ENCODE results near the gene RFTN2. TPM values are rescaled to one million over a fixed set of nuclear protein-coding genes. Genes with fewer than 3 reads are reported as not detected.

The RFTN2 gene
- polyA plus RNA-seq, 1 donor (not counting 4 experiments of a cell fraction or from before 2014, with no cell fraction given): 0.37 TPM

DNA sequence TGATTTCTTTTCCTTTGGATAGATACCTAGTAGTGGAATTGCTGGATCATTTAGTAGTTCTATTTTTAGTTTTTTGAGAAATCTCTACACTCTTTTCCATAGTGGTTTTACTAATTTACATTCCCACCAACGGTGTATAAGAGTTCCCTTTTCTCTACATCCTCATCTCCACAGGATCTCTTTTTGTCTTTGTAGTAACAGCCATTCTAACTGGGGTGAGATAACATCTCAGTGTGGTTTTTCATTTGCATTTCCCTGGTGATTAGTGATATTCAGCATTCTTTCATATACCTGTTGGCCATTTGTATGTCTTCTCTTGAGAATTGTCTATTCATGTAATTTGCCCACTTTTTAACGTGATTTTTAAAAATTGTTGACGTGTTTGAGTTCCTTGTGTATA, 13.8 kb downstream of the RFTN2 start:
- no peaks in the 10 kb centered on the region for H3K79me2 ChIP-seq (ENCODE audit: control insufficient read depth, insufficient read depth, low read length)
- H4K20me1 ChIP-seq (ENCODE audit: control insufficient read depth, extremely low read depth, insufficient read depth, low read length): no peaks in the 10 kb centered on the region
- H3K27ac ChIP-seq (ENCODE audit: control insufficient read depth, insufficient read depth, low read length): no peak overlapping the region
- DNase-seq (ENCODE audit: low read depth, low spot score) (no peak), FAIRE-seq (no peak)
- no peaks in the 10 kb centered on the region for H3K9me3 ChIP-seq (ENCODE audit: control insufficient read depth, low read depth, low read length)
- H3K9me1 ChIP-seq (ENCODE audit: control insufficient read depth, extremely low read depth, insufficient read depth, low read length): no peaks in the 10 kb centered on the region
- no peak overlapping the region for H3K4me3 ChIP-seq (ENCODE audit: control insufficient read depth in 2 of 3, extremely low read depth in 1 of 3, insufficient read depth in 2 of 3, low read depth in 1 of 3, low read length in 3 of 3)
- TF ChIP-seq, protein P1, sequence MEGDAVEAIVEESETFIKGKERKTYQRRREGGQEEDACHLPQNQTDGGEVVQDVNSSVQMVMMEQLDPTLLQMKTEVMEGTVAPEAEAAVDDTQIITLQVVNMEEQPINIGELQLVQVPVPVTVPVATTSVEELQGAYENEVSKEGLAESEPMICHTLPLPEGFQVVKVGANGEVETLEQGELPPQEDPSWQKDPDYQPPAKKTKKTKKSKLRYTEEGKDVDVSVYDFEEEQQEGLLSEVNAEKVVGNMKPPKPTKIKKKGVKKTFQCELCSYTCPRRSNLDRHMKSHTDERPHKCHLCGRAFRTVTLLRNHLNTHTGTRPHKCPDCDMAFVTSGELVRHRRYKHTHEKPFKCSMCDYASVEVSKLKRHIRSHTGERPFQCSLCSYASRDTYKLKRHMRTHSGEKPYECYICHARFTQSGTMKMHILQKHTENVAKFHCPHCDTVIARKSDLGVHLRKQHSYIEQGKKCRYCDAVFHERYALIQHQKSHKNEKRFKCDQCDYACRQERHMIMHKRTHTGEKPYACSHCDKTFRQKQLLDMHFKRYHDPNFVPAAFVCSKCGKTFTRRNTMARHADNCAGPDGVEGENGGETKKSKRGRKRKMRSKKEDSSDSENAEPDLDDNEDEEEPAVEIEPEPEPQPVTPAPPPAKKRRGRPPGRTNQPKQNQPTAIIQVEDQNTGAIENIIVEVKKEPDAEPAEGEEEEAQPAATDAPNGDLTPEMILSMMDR (optimal IDR thresholded peaks at IDR 0.05 in 1 of 3, IDR thresholded peaks at IDR 0.05 in 1 of 3, conservative IDR thresholded peaks at IDR 0.05 in 1 of 3; ENCODE audit: extremely low read depth in 1 of 3, insufficient read depth in 2 of 3, low read length in 3 of 3): no peak
- TF ChIP-seq EZH2 (IDR thresholded peaks at IDR 0.05; ENCODE audit: low read length): no peak
- dilution Hi-C loops (cut with MboI; ENCODE audit: extremely low pct_ligation_motif_present, low sequenced_read_pairs): no loop called here
- no peak overlapping the region for H2AFZ ChIP-seq (ENCODE audit: control insufficient read depth, low read length)
- H3K4me1 ChIP-seq (ENCODE audit: control insufficient read depth, extremely low read depth, insufficient read depth, low read length): no peaks in the 10 kb centered on the region
- H3K36me3 ChIP-seq (ENCODE audit: control insufficient read depth in 2 of 2, extremely low read depth in 1 of 2, insufficient read depth in 2 of 2, low read length in 2 of 2): no peaks in the 10 kb centered on the region
- no peak overlapping the region for H3K4me2 ChIP-seq (ENCODE audit: control insufficient read depth, extremely low read depth, insufficient read depth, low read depth, low read length)
- no peaks in the 10 kb centered on the region for H3K27me3 ChIP-seq (ENCODE audit: control insufficient read depth, extremely low read depth, insufficient read depth, low read length)
- H3K9ac ChIP-seq (ENCODE audit: control insufficient read depth, extremely low read depth, insufficient read depth, low read length): no peak overlapping the region

DNA sequence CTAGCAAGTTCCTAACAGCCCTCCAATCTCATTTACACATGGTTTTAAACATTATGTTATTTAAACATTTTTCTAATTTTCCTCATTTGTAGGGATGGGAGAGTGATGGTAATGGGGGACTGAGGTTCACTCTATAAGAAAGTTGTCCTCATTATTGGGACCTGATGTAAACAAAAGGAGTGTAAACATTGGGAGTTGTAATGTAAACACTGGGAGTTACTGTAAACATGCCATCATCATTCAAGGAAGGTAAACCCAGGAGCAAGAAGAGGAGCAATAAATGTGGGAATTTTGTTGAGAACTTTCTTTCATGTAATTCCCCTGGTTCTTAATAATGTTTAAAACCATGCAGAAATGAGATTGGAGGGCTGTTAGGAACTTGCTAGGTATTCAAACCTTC, 17.8 kb downstream of the RFTN2 start:
- no peak overlapping the region for H3K27ac ChIP-seq (ENCODE audit: control insufficient read depth, insufficient read depth, low read length)
- no peaks in the 10 kb centered on the region for H3K4me1 ChIP-seq (ENCODE audit: control insufficient read depth, extremely low read depth, insufficient read depth, low read length)
- no peaks in the 10 kb centered on the region for H4K20me1 ChIP-seq (ENCODE audit: control insufficient read depth, extremely low read depth, insufficient read depth, low read length)
- H3K9ac ChIP-seq (ENCODE audit: control insufficient read depth, extremely low read depth, insufficient read depth, low read length): no peak overlapping the region
- H3K9me3 ChIP-seq (ENCODE audit: control insufficient read depth, low read depth, low read length): no peaks in the 10 kb centered on the region
- DNase-seq (ENCODE audit: low read depth, low spot score) (no peak), FAIRE-seq (no peak)
- H3K27me3 ChIP-seq (ENCODE audit: control insufficient read depth, extremely low read depth, insufficient read depth, low read length): no peaks in the 10 kb centered on the region
- H3K36me3 ChIP-seq (ENCODE audit: control insufficient read depth in 2 of 2, extremely low read depth in 1 of 2, insufficient read depth in 2 of 2, low read length in 2 of 2): no peaks in the 10 kb centered on the region
- TF ChIP-seq, protein P1 (optimal IDR thresholded peaks at IDR 0.05 in 1 of 3, IDR thresholded peaks at IDR 0.05 in 1 of 3, conservative IDR thresholded peaks at IDR 0.05 in 1 of 3; ENCODE audit: extremely low read depth in 1 of 3, insufficient read depth in 2 of 3, low read length in 3 of 3): no peak
- no peak for TF ChIP-seq EZH2 (IDR thresholded peaks at IDR 0.05; ENCODE audit: low read length)
- no peaks in the 10 kb centered on the region for H3K79me2 ChIP-seq (ENCODE audit: control insufficient read depth, insufficient read depth, low read length)
- H2AFZ ChIP-seq (ENCODE audit: control insufficient read depth, low read length): no peak overlapping the region
- no peaks in the 10 kb centered on the region for H3K9me1 ChIP-seq (ENCODE audit: control insufficient read depth, extremely low read depth, insufficient read depth, low read length)
- dilution Hi-C loops (cut with MboI; ENCODE audit: extremely low pct_ligation_motif_present, low sequenced_read_pairs): no loop called here
- H3K4me2 ChIP-seq (ENCODE audit: control insufficient read depth, extremely low read depth, insufficient read depth, low read depth, low read length): no peak overlapping the region
- H3K4me3 ChIP-seq (ENCODE audit: control insufficient read depth in 2 of 3, extremely low read depth in 1 of 3, insufficient read depth in 2 of 3, low read depth in 1 of 3, low read length in 3 of 3): no peak overlapping the region

All from keratinocyte (primary cell).